Panc1 (cell line): ENCODE results near the gene MTPN. TPM values are rescaled to one million over a fixed set of nuclear protein-coding genes. Genes with fewer than 3 reads are reported as not detected.

Source experiments
- ATAC-seq: fragments of 200-7000 bp; cut with Tn5 transposase; 2 replicates; pipeline ENCODE4 v1.9.1; 2020; ENCODE audit warnings: mild to moderate bottlenecking, moderate library complexity
- BruUV-seq: library from RNA; stranded (reverse); fragments of 400-500 nt; replicated peaks from 2 replicates; lab custom pipeline; 2021; lab: Mats Ljungman, UMichigan
- CTCF ChIA-PET: fragments of 300-600 bp; sonication (Branson Sonifier 250); formaldehyde crosslinking; loops from one replicate; lab custom pipeline; 2022; ENCODE audit warnings: antibody characterized with exemption; lab: Charles Lee
- POLR2A ChIA-PET: fragments of 300-600 bp; sonication (Branson Sonifier 250); formaldehyde crosslinking; loops from one replicate; lab custom pipeline; 2022; ENCODE audit warnings: antibody characterized with exemption; lab: Charles Lee
- DNase-seq: peaks from one replicate; pipeline ENCODE4 v3.0.0-alpha.2; 2010; ENCODE audit warnings: low read depth, low spot score
- H3K27ac ChIP-seq: 2 replicates; pipeline ENCODE4 v1.5.1; 2011; ENCODE audit warnings: mild to moderate bottlenecking, low read length, inconsistent platforms
- H3K27me3 ChIP-seq: fragments of 200-500 bp; sonication (Bioruptor generic); 2 replicates; pipeline ENCODE4 v1.6.0; 2014; ENCODE audit warnings: low read length, inconsistent platforms; ENCODE audit not compliant: control insufficient read depth, insufficient read depth
- H3K36me3 ChIP-seq: fragments of 200-500 bp; sonication (Bioruptor generic); 2 replicates; pipeline ENCODE4 v1.5.1; 2014; ENCODE audit warnings: inconsistent platforms, mild to moderate bottlenecking, low read length, moderate library complexity; ENCODE audit not compliant: control insufficient read depth, insufficient read depth
- H3K4me1 ChIP-seq: 2 replicates; pipeline ENCODE4 v1.5.1; 2011; ENCODE audit warnings: inconsistent platforms, mild to moderate bottlenecking, low read length, moderate library complexity; ENCODE audit not compliant: control insufficient read depth, insufficient read depth
- H3K4me3 ChIP-seq, 2 experiments: 2 replicates each; pipeline ENCODE4 v1.5.1; 2011 to 2012; ENCODE audit warnings: low read depth in 2 of 2, low read length in 2 of 2, mild to moderate bottlenecking in 2 of 2, inconsistent platforms in 1 of 2, moderate library complexity in 1 of 2
- H3K9me3 ChIP-seq: fragments of 200-500 bp; sonication (Bioruptor generic); 2 replicates; pipeline ENCODE4 v1.5.1; 2014; ENCODE audit warnings: low read depth, mild to moderate bottlenecking, inconsistent platforms, low read length, moderate library complexity; ENCODE audit not compliant: control insufficient read depth, insufficient read depth
- POLR2AphosphoS5 ChIP-seq: IDR thresholded peaks from 2 replicates; pipeline ENCODE4 v1.6.1; 2012; ENCODE audit warnings: mild to moderate bottlenecking, low read depth, low read length, moderate library complexity
- REST ChIP-seq, 2 experiments: IDR thresholded peaks; 2 replicates each; pipeline ENCODE4 v1.6.1; 2011 to 2012; ENCODE audit warnings: low read depth in 2 of 2, control low read depth in 1 of 2, low read length in 1 of 2, mild to moderate bottlenecking in 1 of 2, moderate library complexity in 1 of 2; ENCODE audit not compliant: insufficient read depth in 1 of 2
- SIN3A ChIP-seq: IDR thresholded peaks from 2 replicates; pipeline ENCODE4 v1.6.1; 2012; ENCODE audit warnings: low read depth, mild to moderate bottlenecking, low read length, moderate library complexity, borderline replicate concordance; ENCODE audit not compliant: insufficient read depth
- TCF7L2 ChIP-seq: IDR thresholded peaks from 2 replicates; pipeline ENCODE4 v1.6.1; 2011; ENCODE audit warnings: mild to moderate bottlenecking, low read depth, low read length, inconsistent platforms
- in situ Hi-C: cut with HindIII; loops from 2 replicates; pipeline ENCODE4 v1.10.0; 2016; ENCODE audit warnings: low sequenced_read_pairs, low pct_unique_long_range_greater_than_20kb
- intact Hi-C: fragments of 100-400 bp; cut with micrococcal nuclease; formaldehyde crosslinking; loops from one replicate; pipeline ENCODE4 v1.10.0; 2022; ENCODE audit not compliant: unreplicated experiment
- total RNA-seq: library from RNA; stranded (reverse); gene quantifications from one replicate; pipeline ENCODE4 v1.2.1, GENCODE V29; 2021; ENCODE audit not compliant: unreplicated experiment
- TF ChIP-seq, protein P1 (sequence below): fragments of 450-650 bp; IDR thresholded peaks from 2 replicates; pipeline ENCODE4 v1.5.1; 2017; ENCODE audit warnings: mild to moderate bottlenecking

MTPN gene
- total RNA-seq, 1 experiment from 2014 or later: 177 TPM

GRCh38 chr7:136023134-136023869 lies 46.1 kb upstream of the MTPN start:
- Histone ChIP-seq H3K36me3 (no peaks in the 10 kb centered on the region), H3K4me3 (no peak overlapping the region), H3K4me1 (no peaks in the 10 kb centered on the region), H3K9me3 (no peaks in the 10 kb centered on the region), H3K27me3 (no peaks in the 10 kb centered on the region), H3K27ac (no peak overlapping the region)
- intact Hi-C loops: no loop called here
- ATAC-seq (no peak), DNase-seq (no peak)
- CTCF ChIA-PET: no interaction called here
- in situ Hi-C loops: no loop called here
- TF ChIP-seq TCF7L2: no peak
- no peak for TF ChIP-seq POLR2AphosphoS5
- TF ChIP-seq REST (IDR thresholded peaks at IDR 0.05; ENCODE audit: insufficient read depth in 1 of 2, low read depth in 2 of 2, low read length in 1 of 2): no peak
- TF ChIP-seq, protein P1, sequence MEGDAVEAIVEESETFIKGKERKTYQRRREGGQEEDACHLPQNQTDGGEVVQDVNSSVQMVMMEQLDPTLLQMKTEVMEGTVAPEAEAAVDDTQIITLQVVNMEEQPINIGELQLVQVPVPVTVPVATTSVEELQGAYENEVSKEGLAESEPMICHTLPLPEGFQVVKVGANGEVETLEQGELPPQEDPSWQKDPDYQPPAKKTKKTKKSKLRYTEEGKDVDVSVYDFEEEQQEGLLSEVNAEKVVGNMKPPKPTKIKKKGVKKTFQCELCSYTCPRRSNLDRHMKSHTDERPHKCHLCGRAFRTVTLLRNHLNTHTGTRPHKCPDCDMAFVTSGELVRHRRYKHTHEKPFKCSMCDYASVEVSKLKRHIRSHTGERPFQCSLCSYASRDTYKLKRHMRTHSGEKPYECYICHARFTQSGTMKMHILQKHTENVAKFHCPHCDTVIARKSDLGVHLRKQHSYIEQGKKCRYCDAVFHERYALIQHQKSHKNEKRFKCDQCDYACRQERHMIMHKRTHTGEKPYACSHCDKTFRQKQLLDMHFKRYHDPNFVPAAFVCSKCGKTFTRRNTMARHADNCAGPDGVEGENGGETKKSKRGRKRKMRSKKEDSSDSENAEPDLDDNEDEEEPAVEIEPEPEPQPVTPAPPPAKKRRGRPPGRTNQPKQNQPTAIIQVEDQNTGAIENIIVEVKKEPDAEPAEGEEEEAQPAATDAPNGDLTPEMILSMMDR: no peak
- TF ChIP-seq SIN3A: no peak
- POLR2A ChIA-PET: no interaction called here
- BruUV-seq: no TSS peak

DNA sequence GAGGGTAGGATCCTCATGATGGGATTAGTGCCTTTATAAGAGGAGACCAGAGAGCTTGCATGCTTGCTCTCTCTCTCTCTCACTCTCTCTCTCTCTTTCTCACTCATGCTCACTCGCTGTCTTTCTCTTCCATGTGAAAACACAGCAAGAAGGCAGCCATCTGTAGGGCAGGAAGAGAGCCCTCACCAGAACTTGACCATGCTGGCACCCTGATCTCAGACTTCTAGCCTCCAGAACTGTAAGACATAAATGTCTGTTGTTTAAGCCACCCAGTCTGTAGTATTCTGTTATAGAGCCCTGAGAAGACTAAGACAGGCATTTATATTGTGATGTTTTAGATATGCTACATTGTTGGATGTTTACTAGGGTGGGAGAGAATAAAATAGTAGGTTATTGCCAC lies 43.4 kb upstream of the MTPN start:
- BruUV-seq: no TSS peak

More for the DNA sequence above, 43.4 kb upstream of the MTPN start:
- Histone ChIP-seq H3K36me3 (no peaks in the 10 kb centered on the region), H3K27me3 (peaks cover 9% of the 10 kb centered on the region; the same call in 1 of the 2 replicates), H3K4me1 (no peaks in the 10 kb centered on the region), H3K27ac (no peak overlapping the region), H3K9me3 (no peaks in the 10 kb centered on the region), H3K4me3 (no peak overlapping the region)
- in situ Hi-C loops (no loop called here), intact Hi-C loops (no loop called here)
- CTCF ChIA-PET: no interaction called here
- POLR2A ChIA-PET: no interaction called here
- DNase-seq (no peak), ATAC-seq (no peak)
- TF ChIP-seq REST (IDR thresholded peaks at IDR 0.05; ENCODE audit: insufficient read depth in 1 of 2, low read depth in 2 of 2, low read length in 1 of 2): no peak
- TF ChIP-seq, protein P1: no peak
- TF ChIP-seq POLR2AphosphoS5: no peak
- TF ChIP-seq TCF7L2: no peak
- TF ChIP-seq SIN3A: no peak
